HepG2 (cell line): ENCODE data around the gene CNGA1. TPM values are rescaled to one million over a fixed set of nuclear protein-coding genes. Genes with fewer than 3 reads are reported as not detected.

Experiments
- ATAC-seq: fragments of 200-7000 bp; cut with Tn5 transposase; 3 replicates; pipeline ENCODE4 v1.9.1; 2020; ENCODE audit warnings: mild to moderate bottlenecking, moderate library complexity
- BruUV-seq: library from RNA; stranded (reverse); fragments of 400-500 nt; replicated peaks from 2 replicates; lab custom pipeline; 2021; lab: Mats Ljungman, UMichigan
- CTCF ChIA-PET: fragments of 300-600 bp; formaldehyde crosslinking; extraction: SDS; loops from one replicate; lab custom pipeline; 2021; ENCODE audit warnings: low total read pairs, inconsistent platforms, low intra/inter-chr PET ratio; lab: Yijun Ruan, JAX
- POLR2A ChIA-PET: fragments of 350-600 bp; sonication (Branson Sonifier 250); formaldehyde crosslinking; loops from one replicate; lab custom pipeline; 2020; ENCODE audit warnings: antibody characterized with exemption, inconsistent platforms; lab: Yijun Ruan, JAX
- DNase-seq: peaks from one replicate; pipeline ENCODE4 v3.0.0-alpha.2; 2015; ENCODE audit warnings: low spot score
- FAIRE-seq: peaks from 3 replicates; lab custom pipeline; 2011; peaks lifted over from hg19 to GRCh38; lab: Jason Lieb, UNC
- H2AFZ ChIP-seq: one replicate; pipeline ENCODE4 v1.6.1; 2011; ENCODE audit warnings: low read length, inconsistent platforms
- H3K27ac ChIP-seq: fragments of 300-600 bp; 3 replicates; pipeline ENCODE4 v1.8.0; 2011; ENCODE audit warnings: mixed run types, mild to moderate bottlenecking, mixed read lengths, low read length, inconsistent platforms; ENCODE audit not compliant: insufficient read depth; ENCODE audit errors: extremely low read length
- H3K27me3 ChIP-seq, 2 experiments: fragments of 200-600 bp in 1 of 2; 2 replicates in 1 of 2; 3 replicates in 1 of 2; pipeline versions ENCODE4 v1.6.0 to v1.8.0; 2011; ENCODE audit warnings: low read length in 2 of 2, mild to moderate bottlenecking in 2 of 2, moderate library complexity in 2 of 2, inconsistent platforms in 1 of 2; ENCODE audit not compliant: insufficient read depth in 2 of 2, control insufficient read depth in 1 of 2
- H3K36me3 ChIP-seq, 2 experiments: fragments of 200-600 bp in 1 of 2; replicated peaks in 1 of 2; 2 replicates in 1 of 2; 3 replicates in 1 of 2; pipeline versions ENCODE4 v1.5.1 to v1.8.0; 2011; ENCODE audit warnings: low read length in 2 of 2, inconsistent platforms in 1 of 2; ENCODE audit not compliant: insufficient read depth in 2 of 2, control insufficient read depth in 1 of 2
- H3K4me1 ChIP-seq: 2 replicates; pipeline ENCODE4 v1.5.1; 2012; ENCODE audit warnings: low read length, inconsistent platforms; ENCODE audit not compliant: insufficient read depth
- H3K4me2 ChIP-seq: 2 replicates; pipeline ENCODE4 v1.6.0; 2011; ENCODE audit warnings: low read depth, low read length, inconsistent platforms
- H3K4me3 ChIP-seq, 3 experiments: fragments of 200-600 bp in 1 of 3; sonication (generic), shearing (Covaris generic) in 1 of 3; replicated peaks in 1 of 3; 2 replicates each; pipeline ENCODE4 v1.5.1; 2011 to 2016; ENCODE audit warnings: low read length in 3 of 3, inconsistent platforms in 2 of 3, low read depth in 2 of 3, mild to moderate bottlenecking in 2 of 3, control low read depth in 1 of 3, mixed read lengths in 1 of 3; ENCODE audit not compliant: insufficient read depth in 1 of 3
- H3K79me2 ChIP-seq: one replicate; pipeline ENCODE4 v1.6.1; 2011; ENCODE audit warnings: low read length, inconsistent platforms; ENCODE audit not compliant: insufficient read depth
- H3K9ac ChIP-seq: 2 replicates; pipeline ENCODE4 v1.6.0; 2011; ENCODE audit warnings: mild to moderate bottlenecking, low read depth, low read length, inconsistent platforms; ENCODE audit not compliant: insufficient read depth
- H3K9me3 ChIP-seq: 2 replicates; pipeline ENCODE4 v1.5.1; 2012; ENCODE audit warnings: mild to moderate bottlenecking, low read length
- H4K20me1 ChIP-seq: 2 replicates; pipeline ENCODE4 v1.6.0; 2011; ENCODE audit warnings: inconsistent platforms, mild to moderate bottlenecking, low read length, moderate library complexity; ENCODE audit not compliant: insufficient read depth
- DMAP1 ChIP-seq: IDR thresholded peaks from 2 replicates; pipeline ENCODE4 v1.6.1; 2016
- KIAA2018 ChIP-seq: sonication (generic); formaldehyde crosslinking; IDR thresholded peaks from 2 replicates; pipeline ENCODE4 v1.5.0; 2020; ENCODE audit warnings: mild to moderate bottlenecking, missing genetic modification reagents, borderline replicate concordance
- MAFG ChIP-seq: sonication (generic); formaldehyde crosslinking; IDR thresholded peaks from 2 replicates; pipeline ENCODE4 v1.5.1; 2020; ENCODE audit warnings: mild to moderate bottlenecking, missing genetic modification reagents
- MBD4 ChIP-seq: IDR thresholded peaks from 2 replicates; pipeline ENCODE4 v1.6.1; 2012; ENCODE audit warnings: low read length, inconsistent platforms, borderline replicate concordance
- TP53 ChIP-seq: sonication (generic); formaldehyde crosslinking; conservative IDR thresholded peaks from 2 replicates; pipeline ENCODE4 v1.4.0; 2020; ENCODE audit warnings: missing genetic modification reagents
- ZFP37 ChIP-seq: sonication (generic); formaldehyde crosslinking; IDR thresholded peaks from 2 replicates; pipeline ENCODE4 v1.4.0; 2020; ENCODE audit warnings: missing genetic modification reagents, borderline replicate concordance
- ZFP41 ChIP-seq: sonication (generic); formaldehyde crosslinking; IDR thresholded peaks from 2 replicates; pipeline ENCODE4 v1.4.0; 2020; ENCODE audit warnings: mild to moderate bottlenecking, missing genetic modification reagents, borderline replicate concordance
- ZNF337 ChIP-seq: sonication (generic); formaldehyde crosslinking; IDR thresholded peaks from 2 replicates; pipeline ENCODE4 v1.5.1; 2020; ENCODE audit warnings: missing genetic modification reagents, low read depth, mild to moderate bottlenecking, borderline replicate concordance
- ZNF570 ChIP-seq: sonication (generic); formaldehyde crosslinking; IDR thresholded peaks from 2 replicates; pipeline ENCODE4 v1.4.0; 2020; ENCODE audit warnings: mild to moderate bottlenecking, missing genetic modification reagents, borderline replicate concordance
- ZNF800 ChIP-seq: sonication (generic); formaldehyde crosslinking; IDR thresholded peaks from 2 replicates; pipeline ENCODE4 v1.4.0; 2020; ENCODE audit warnings: missing genetic modification reagents
- WGBS: methylation state at CpG from one replicate; pipeline ENCODE4 v1.1.6; 2017; ENCODE audit warnings: low lambda C conversion rate; 5-methylcytosine and 5-hydroxymethylcytosine counted together
- in situ Hi-C: cut with HindIII; loops from 2 replicates; pipeline ENCODE4 v1.10.0; 2017; ENCODE audit warnings: low pct_unique_long_range_greater_than_20kb; ENCODE audit not compliant: extremely low pct_ligation_motif_present
- intact Hi-C: fragments of 100-400 bp; cut with micrococcal nuclease; formaldehyde crosslinking; loops from one replicate; pipeline ENCODE4 v1.10.0; 2022; ENCODE audit not compliant: unreplicated experiment
- polyA plus RNA-seq, 8 experiments: library from polyadenylated mRNA; depleted of rRNA in 3 of 8; stranded (reverse) in 7 of 8; unstranded in 1 of 8; fragments of >200 nt; fragmentation: Illumina TruSeq in 4 of 8; extraction: Trizol in 4 of 8; gene quantifications; 2 replicates each; pipeline versions ENCODE4 v1.2.1 to v1.2.3, GENCODE V29; 2011 to 2016; ENCODE audit warnings: low read depth in 4 of 8, missing spikeins in 1 of 8, mixed read lengths in 1 of 8; ENCODE audit not compliant: insufficient read depth in 1 of 8
- total RNA-seq, 5 experiments: library from RNA; depleted of rRNA; stranded (reverse); fragments of >200 nt; fragmentation: Illumina TruSeq; extraction: Trizol; gene quantifications; 2 replicates each; pipeline ENCODE4 v1.2.3, GENCODE V29; 2016; ENCODE audit warnings: low read depth in 1 of 5

Gene CNGA1
- total and polyA plus RNA-seq, 2 of the 13 experiments (the other 11 are each of a cell fraction or from before 2014, with no cell fraction given) = 0.22 to 0.40 TPM

GRCh38 chr4:48065587-48066052, 49.1 kb upstream of the CNGA1 start:
- Histone ChIP-seq H3K9me3 (no peaks in the 10 kb centered on the region), H3K27ac (no peak overlapping the region), H2AFZ (no peak overlapping the region), H3K4me2 (no peak overlapping the region), H3K4me3 (no peak overlapping the region), H3K4me1 (no peaks in the 10 kb centered on the region), H4K20me1 (no peaks in the 10 kb centered on the region), H3K79me2 (no peaks in the 10 kb centered on the region), H3K36me3 (no peaks in the 10 kb centered on the region), H3K9ac (no peak overlapping the region), H3K27me3 (no peaks in the 10 kb centered on the region)
- TF ChIP-seq TP53 (no peak), ZFP37 (CRISPR knock-in tag) (no peak), MAFG (no peak), MBD4 (no peak), KIAA2018 (CRISPR knock-in tag) (no peak), ZFP41 (CRISPR knock-in tag) (no peak), DMAP1 (CRISPR knock-in tag) (no peak), ZNF337 (no peak), ZNF570 (CRISPR knock-in tag) (no peak), ZNF800 (CRISPR knock-in tag) (no peak)
- in situ Hi-C loops (no loop called here), intact Hi-C loops (no loop called here)
- no peak for FAIRE-seq
- no peak for DNase-seq
- POLR2A ChIA-PET = no interaction called here
- 6% methylated on average over 1 of the region's 1 CpG for WGBS
- CTCF ChIA-PET = no interaction called here
- BruUV-seq = no TSS peak
- ATAC-seq = no peak
